ENCODE data around the gene HOXA13. TPM values are rescaled to one million over a fixed set of nuclear protein-coding genes. Genes with fewer than 3 reads are reported as not detected.

Gene HOXA13
- total RNA-seq, 2 experiments from 2014 or later, result 0.32 to 0.54 TPM

- Histone ChIP-seq H3K9me2 (ENCODE audit: insufficient read depth, low read length) (no peaks in the 10 kb centered on the region), H2AFZ (ENCODE audit: low read length) (no peak overlapping the region), H3K4me3 (ENCODE audit: low read depth, low read length, poor library complexity, severe bottlenecking) (no peak overlapping the region), H3K9me3 (ENCODE audit: low read length) (no peaks in the 10 kb centered on the region), H4K20me1 (ENCODE audit: insufficient read depth, low read length) (no peaks in the 10 kb centered on the region), H3K4me1 (ENCODE audit: insufficient read depth, low read length, poor library complexity, severe bottlenecking) (no peaks in the 10 kb centered on the region), H3K4me2 (ENCODE audit: low read length) (no peak overlapping the region), H3K27ac (ENCODE audit: low read depth, low read length, poor library complexity, severe bottlenecking) (no peak overlapping the region), H3K36me3 (ENCODE audit: insufficient read depth, low read length) (no peaks in the 10 kb centered on the region), H3K79me2 (ENCODE audit: insufficient read depth, low read depth, low read length) (no peaks in the 10 kb centered on the region)
- TF ChIP-seq EZH2phosphoT487 (IDR thresholded peaks at IDR 0.05; ENCODE audit: borderline replicate concordance, low read depth, low read length), result no peak
- no peak for TF ChIP-seq CTCF (conservative IDR thresholded peaks at IDR 0.05; ENCODE audit: low read length)
- intact Hi-C loops (cut with micrococcal nuclease; ENCODE audit: unreplicated experiment), result no loop called here
- ChIA-PET POLR2A (no interaction called here), CTCF (ENCODE audit: unreplicated experiment) (no interaction called here)
- no TSS peak for BruUV-seq (replicated peaks)
- no peak for DNase-seq (ENCODE audit: low spot score)
These were observed 15.5 kb upstream of the HOXA13 start for GRCh38 chr7:27215356-27215755.

GRCh38 chr7:27214239-27214950, 14.5 kb upstream of the HOXA13 start:
- Histone ChIP-seq H2AFZ (ENCODE audit: low read length) (no peak overlapping the region), H3K27ac (ENCODE audit: low read depth, low read length, poor library complexity, severe bottlenecking) (no peak overlapping the region), H3K4me1 (ENCODE audit: insufficient read depth, low read length, poor library complexity, severe bottlenecking) (no peaks in the 10 kb centered on the region), H3K79me2 (ENCODE audit: insufficient read depth, low read depth, low read length) (no peaks in the 10 kb centered on the region), H3K4me3 (ENCODE audit: low read depth, low read length, poor library complexity, severe bottlenecking) (no peak overlapping the region), H3K9me2 (ENCODE audit: insufficient read depth, low read length) (no peaks in the 10 kb centered on the region), H4K20me1 (ENCODE audit: insufficient read depth, low read length) (no peaks in the 10 kb centered on the region), H3K36me3 (ENCODE audit: insufficient read depth, low read length) (no peaks in the 10 kb centered on the region), H3K4me2 (ENCODE audit: low read length) (no peak overlapping the region), H3K9me3 (ENCODE audit: low read length) (no peaks in the 10 kb centered on the region)
- DNase-seq (ENCODE audit: low spot score), result no peak
- CTCF ChIA-PET (ENCODE audit: unreplicated experiment), result no interaction called here
- POLR2A ChIA-PET, result no interaction called here
- no TSS peak for BruUV-seq (replicated peaks)
- TF ChIP-seq CTCF (conservative IDR thresholded peaks at IDR 0.05; ENCODE audit: low read length), result no peak
- TF ChIP-seq EZH2phosphoT487 (IDR thresholded peaks at IDR 0.05; ENCODE audit: borderline replicate concordance, low read depth, low read length), result no peak
- intact Hi-C loops (cut with micrococcal nuclease; ENCODE audit: unreplicated experiment), result no loop called here

- Histone ChIP-seq H3K4me2 (ENCODE audit: low read length) (no peak overlapping the region), H3K79me2 (ENCODE audit: insufficient read depth, low read depth, low read length) (no peaks in the 10 kb centered on the region), H3K27ac (ENCODE audit: low read depth, low read length, poor library complexity, severe bottlenecking) (no peak overlapping the region), H3K36me3 (ENCODE audit: insufficient read depth, low read length) (no peaks in the 10 kb centered on the region), H3K9me2 (ENCODE audit: insufficient read depth, low read length) (no peaks in the 10 kb centered on the region), H2AFZ (ENCODE audit: low read length) (no peak overlapping the region), H3K4me1 (ENCODE audit: insufficient read depth, low read length, poor library complexity, severe bottlenecking) (no peaks in the 10 kb centered on the region), H3K4me3 (ENCODE audit: low read depth, low read length, poor library complexity, severe bottlenecking) (no peak overlapping the region), H3K9me3 (ENCODE audit: low read length) (no peaks in the 10 kb centered on the region), H4K20me1 (ENCODE audit: insufficient read depth, low read length) (no peaks in the 10 kb centered on the region)
- CTCF ChIA-PET (ENCODE audit: unreplicated experiment), result no interaction called here
- intact Hi-C loops (cut with micrococcal nuclease; ENCODE audit: unreplicated experiment), result no loop called here
- TF ChIP-seq EZH2phosphoT487 (IDR thresholded peaks at IDR 0.05; ENCODE audit: borderline replicate concordance, low read depth, low read length), result no peak
- no peak for TF ChIP-seq CTCF (conservative IDR thresholded peaks at IDR 0.05; ENCODE audit: low read length)
- no peak for DNase-seq (ENCODE audit: low spot score)
- BruUV-seq (replicated peaks), result no TSS peak
- POLR2A ChIA-PET, result no interaction called here
These were observed 13.7 kb upstream of the HOXA13 start for GRCh38 chr7:27213433-27214238.

Measured in OCI-LY7 (cell line).